GM18507 (cell line): ENCODE measurements around the gene INTS1.

Source experiments
- DNase-seq: peaks from one replicate; pipeline ENCODE4 v3.0.0; 2011; ENCODE audit warnings: low read depth; ENCODE audit not compliant: insufficient read length; ENCODE audit errors: extremely low spot score
- FAIRE-seq: peaks from 2 replicates; lab custom pipeline; 2011; peaks lifted over from hg19 to GRCh38; lab: Jason Lieb, UNC

INTS1 gene

DNA sequence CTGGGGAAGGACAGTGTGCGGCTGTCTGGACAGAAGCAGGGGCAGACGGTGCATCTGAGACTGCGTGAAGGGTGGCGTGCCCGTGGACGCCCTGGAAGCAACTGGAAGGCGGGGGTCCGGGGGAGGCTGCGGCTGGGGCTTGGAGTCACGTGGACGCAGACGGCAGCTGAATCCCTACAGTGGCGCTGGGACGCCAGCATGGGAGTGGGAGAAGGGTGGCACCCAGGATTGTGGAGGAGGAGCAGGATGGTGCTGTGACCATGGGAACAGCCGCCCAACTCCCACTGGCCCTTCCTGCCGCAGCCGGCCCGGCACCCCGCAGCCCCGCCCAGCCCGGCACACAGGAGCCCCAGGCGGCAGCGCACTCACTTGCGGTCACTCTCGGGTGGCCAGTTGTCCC lies 9.7 kb downstream of the INTS1 start:
- no peak for FAIRE-seq
- DNase-seq = no peak

DNA sequence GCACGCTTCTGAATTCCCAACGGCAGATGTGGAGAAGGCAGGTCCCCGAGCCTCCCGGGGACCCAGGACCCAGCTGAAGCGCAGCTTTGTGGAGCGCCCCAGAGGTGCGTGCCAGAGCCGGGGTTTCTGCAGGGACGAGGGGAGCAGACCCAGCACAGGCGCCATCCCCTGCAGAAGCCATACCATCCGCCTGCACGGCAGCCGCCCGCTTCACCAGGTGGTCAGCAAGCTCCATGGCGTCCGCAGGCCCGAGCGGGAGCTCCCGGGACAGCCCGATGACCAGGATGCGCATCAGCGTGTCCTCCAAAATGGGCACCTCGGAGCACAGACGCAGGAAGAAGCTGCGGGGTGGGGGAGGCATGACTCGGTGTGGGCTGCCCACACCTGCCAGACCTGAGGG lies 10.6 kb downstream of the INTS1 start:
- no peak for DNase-seq
- FAIRE-seq = no peak

DNA sequence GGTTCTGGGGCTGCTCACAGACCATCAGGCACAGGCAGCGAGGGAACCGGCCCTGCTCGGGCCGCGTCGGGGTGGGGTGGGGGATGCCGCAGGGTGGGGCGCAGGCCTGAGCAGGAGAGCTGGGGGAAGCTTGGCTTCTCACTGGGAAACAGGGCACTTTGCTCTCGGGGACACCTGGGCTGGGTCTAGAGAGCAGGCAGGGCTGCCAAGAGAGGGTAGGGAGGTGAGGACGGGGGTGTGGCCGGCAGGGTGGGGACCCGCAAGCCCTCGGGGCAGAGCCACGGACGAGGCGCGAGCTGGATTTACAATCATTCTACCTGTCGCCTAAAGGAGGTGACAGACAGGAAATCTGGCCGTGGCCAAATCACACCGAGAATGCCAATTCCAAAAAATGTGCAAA lies 11.1 kb downstream of the INTS1 start:
- no peak for DNase-seq
- FAIRE-seq = no peak

DNA sequence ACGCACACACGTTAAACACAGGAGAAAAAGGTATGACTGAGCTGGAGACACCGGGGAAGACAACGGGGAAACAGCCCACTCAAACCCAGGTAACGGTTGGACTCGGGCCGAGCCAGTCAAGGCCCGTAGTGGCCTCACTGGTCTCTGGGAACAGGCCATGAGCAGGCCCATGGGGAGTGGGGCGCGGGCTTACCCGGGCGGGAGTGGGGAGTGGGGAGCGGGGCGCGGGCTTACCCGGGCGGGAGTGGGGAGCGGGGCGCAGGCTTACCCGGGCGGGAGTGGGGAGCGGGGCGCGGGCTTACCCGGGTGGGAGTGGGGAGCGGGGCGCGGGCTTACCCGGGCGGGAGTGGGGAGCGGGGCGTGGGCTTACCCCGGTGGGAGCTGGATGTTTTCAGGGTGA lies 11.5 kb downstream of the INTS1 start:
- DNase-seq = no peak
- no peak for FAIRE-seq

DNA sequence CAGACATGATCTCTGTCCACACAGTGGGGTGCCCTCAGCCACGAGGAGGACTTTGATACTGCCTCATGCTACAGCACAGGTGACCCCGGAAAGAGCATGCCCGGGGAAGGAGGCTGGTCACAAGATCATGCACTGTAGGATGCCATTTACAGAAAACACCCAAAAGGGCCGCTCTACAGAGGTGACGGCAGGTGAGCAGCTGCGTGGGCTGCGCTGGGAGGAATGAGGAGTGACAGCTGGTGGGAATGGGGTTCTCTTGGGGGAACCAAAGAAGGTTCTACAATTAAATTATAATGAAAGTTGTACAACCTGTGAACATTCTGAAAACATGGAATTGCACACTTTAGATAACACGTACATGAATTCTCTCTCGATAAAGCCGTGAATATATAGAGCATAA lies 12.0 kb downstream of the INTS1 start:
- no peak for DNase-seq

DNA sequence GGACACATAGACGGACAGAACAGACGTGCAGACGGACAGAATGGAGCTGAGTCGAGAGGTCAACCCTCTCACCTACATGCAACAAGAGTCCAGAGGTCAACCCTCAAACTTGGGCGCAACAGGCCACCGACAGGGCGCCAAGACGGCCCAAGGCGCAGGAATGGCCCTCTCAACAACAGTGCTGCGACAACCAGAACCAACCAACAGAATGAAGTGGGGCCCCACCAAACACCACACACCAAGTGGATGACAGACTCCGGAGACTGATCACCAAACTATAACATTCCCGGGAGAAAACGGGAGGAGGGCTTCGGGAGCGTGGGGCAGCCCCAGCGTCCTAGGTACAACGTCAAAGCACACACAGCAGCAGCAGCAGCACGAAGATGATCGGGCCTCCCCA lies 13.4 kb downstream of the INTS1 start:
- DNase-seq (no peak), FAIRE-seq (no peak)

More for the DNA sequence above, 12.0 kb downstream of the INTS1 start:
- FAIRE-seq = no peak

DNA sequence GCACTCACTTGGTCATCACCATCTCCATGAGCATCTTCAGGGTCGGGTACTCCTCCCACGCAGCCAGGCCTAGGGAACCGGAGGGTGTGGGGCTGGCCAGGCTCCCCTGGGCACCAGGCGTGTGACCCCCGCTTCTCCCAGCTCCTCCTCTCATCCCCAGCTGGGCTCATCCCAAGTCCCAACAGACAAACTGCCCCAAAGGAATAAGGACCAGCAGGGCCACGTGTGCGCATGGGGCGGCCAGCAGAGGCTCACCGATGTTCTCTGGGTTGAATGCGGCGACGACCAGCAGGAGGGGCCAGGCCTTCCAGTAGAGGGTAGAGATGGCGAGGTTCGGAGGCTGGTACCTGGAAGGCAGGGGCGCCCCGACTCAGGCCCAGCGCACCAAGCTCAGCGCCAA lies 14.9 kb downstream of the INTS1 start:
- DNase-seq = no peak
- FAIRE-seq = no peak

DNA sequence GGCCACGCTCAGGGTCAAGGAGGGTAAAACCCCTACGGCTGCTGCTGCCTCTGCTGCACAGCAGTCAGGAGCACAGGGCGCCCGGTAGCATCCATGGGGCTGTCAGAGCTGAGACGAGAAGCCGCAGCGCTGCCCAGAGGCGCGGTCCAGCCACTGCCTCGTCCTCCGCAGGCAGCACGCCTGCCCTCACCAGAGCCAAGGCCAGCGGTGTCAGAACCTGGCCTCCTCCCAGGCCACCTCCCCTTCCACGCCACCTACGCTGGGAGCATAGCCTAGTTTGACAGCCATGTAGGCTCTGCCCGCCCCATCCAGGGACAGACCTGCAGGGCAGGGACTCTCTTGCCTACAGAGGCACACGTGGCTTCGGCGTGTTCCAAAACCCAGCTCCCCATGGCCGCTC lies 16.2 kb downstream of the INTS1 start:
- DNase-seq (no peak), FAIRE-seq (no peak)

DNA sequence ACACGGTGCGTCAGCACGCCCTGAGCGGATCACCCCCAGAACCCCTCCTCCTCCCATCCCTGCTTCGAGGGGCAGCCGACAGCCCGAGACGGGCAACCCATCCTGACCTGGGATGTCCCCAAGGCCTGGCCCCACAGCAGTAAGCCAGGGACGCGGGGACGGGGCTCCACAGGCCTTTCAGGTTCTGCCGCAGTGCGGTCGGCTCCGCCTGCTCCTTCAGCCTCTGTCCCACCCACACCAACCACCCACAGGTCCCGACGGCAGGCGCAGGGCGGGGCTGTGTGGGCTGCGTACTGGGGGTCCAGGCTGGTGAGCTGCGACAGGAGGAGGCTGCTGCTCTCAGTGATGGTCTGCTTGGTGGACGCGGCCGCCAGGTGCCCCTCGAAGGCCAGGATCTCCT lies 16.7 kb downstream of the INTS1 start:
- FAIRE-seq (no peak), DNase-seq (no peak)

DNA sequence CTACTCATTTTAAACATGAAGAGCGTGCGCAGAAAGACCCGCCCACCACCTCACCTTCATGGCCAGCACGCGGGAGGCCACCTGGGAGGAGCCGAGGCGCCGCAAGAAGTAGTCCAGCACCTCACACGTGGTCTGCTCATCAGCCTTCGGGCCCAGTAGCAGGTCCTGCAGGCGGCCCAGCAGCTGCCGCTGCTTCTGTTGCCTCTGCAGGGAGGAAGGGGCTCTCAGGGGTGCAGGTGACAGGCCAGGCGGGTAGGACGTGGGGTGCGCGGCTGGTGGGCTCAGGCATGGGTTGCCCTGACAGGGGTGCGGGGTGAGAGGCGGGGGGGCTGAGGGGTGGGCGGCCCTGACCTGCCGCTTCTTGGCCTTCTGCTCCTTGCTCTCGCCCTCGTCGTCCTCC lies 17.6 kb downstream of the INTS1 start:
- no peak for FAIRE-seq
- DNase-seq = no peak

DNA sequence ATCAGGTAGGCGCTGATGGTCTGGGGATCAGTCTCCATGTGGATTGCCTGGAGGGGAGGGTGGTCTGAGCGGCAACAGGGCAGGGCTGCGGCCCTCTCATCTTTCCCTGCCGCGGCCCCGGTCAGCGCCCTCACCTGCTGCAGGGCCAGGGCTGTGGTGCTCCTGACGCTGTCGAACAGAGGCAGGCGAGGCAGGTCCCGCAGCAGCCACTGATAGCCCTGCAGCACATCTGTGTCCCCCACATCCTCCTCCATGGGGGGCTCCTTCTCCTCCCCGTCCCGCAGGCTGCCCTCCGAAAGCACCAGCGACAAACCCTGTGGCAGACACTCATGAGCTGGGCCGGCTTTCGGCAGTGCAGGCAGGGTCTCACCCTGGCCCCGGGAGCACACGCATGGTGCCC lies 19.0 kb downstream of the INTS1 start:
- FAIRE-seq = no peak
- no peak for DNase-seq

DNA sequence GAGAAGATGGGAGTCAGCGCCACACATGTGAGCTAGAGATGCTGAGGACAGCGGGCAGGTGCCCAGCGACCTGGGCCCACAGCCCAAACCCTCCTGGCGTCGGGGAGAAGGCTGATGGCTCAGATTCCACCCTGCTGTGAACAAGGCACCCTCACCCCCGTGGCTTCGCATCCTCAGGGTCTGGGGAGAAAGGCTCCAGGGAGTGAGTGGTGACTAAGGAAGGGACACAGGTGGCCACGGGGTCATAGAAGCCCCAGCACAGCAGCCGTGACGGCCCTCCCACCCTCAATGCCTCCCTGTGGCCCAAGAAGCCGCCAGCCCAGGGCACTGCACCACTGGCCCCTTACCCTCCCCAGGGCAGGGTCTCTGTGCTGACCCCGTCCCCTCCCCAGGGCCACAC lies 19.6 kb downstream of the INTS1 start:
- DNase-seq = no peak
- FAIRE-seq = no peak

DNA sequence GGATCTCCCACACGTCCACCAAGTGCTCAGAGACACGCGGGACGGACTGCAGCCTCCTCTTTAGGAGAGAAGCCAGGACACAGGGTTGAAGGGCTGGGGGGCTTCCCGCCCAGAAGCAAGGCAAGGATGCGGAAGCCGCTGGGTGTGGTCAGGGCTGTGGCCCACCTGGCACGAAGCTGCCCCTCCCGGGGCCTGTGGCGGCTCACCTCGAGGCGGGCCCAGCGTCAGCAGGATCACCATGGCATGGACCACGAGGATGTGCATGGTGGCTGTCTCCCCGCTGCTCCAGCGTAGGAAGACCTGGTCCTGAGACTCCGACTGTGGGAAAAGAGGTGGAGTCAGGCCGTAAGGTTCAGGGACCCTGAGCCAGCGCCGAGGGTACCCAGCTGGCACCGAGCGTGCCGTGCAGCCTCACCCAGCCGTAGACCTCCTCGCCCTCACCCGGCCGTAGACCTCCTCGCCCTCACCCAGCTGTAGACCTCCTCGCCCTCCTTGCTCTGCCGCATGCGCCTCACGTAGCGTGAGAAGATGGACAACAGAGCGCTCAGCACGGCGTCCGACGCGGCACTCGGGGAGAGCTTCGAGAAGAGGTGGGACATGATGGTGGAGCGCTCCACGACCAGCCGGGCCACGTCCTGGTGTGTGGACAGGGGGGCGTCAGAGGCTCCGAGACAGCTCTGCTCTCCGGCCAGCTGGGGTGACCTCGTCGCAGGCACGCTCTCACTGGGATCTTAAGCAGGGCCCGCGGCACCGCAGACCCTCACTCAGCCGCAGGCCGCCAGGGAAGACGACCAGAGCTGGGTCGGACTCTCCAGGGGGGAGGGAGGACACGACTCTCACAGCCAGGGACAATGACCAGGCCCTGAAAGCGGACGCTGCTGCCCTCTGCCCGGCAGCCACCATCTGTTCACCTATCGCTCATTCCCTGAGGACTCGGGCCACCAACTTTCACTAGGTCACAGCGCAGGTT lies 20.4 kb downstream of the INTS1 start:
- no peak for FAIRE-seq
- no peak for DNase-seq

DNA sequence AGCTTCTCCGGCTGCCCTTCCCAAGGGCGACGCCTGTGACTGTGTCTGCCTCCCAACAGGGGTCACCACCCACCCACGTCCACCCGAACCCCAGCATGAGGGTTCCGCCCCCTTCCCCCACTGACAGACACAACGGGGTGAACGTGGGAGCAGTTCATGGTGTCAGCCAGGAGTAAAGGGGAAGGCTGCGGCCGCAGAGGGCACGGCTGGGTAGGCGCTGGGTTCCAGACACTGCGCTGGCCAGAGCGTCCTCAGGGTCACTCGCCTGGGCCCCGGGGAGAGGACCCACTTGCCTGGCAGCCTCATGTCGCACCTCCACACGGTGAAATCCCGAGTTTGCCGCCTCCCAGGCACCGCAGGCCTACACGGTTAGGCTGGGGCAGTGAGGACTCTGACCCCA lies 21.1 kb downstream of the INTS1 start:
- DNase-seq = no peak
- FAIRE-seq = no peak

DNA sequence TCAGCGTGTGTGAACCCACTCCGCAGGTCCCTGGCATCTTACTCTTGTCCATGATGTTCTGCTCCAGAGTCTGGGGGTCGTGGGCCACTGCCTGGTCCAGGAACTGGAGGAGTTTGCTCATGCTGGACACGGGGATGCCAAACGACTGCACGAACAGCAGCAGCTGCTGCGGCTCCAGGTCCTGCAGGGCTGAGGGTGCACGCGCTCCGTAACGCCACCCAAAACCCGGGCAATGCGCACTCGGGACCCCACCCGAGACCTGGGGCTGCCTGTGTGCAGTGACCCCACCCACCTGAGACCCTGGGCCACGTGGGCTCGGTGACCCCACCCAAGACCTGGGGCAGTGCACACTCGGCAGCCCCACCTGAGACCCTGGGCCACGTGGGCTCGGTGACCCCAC lies 22.9 kb downstream of the INTS1 start:
- DNase-seq (no peak), FAIRE-seq (no peak)

DNA sequence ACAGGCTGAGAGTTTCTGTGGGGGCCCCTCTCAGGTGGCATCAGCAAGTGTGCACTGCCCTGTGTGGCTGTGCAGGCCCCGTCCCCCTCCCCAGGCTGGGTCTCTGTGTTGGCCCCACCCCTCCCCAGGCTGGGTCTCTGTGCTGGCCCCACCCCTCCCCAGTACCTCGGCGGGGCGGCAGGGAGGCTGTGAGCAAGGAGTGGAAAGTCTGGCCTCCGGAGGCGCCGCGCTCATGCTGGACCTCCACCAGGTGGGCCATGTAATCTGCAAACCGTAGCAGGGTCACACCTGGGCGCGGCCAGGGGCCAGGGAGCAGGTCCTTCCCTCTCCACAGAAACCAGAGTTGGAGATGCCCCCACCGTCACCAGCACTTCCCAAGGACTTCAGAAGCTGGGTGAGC lies 23.5 kb downstream of the INTS1 start:
- DNase-seq (no peak), FAIRE-seq (no peak)

DNA sequence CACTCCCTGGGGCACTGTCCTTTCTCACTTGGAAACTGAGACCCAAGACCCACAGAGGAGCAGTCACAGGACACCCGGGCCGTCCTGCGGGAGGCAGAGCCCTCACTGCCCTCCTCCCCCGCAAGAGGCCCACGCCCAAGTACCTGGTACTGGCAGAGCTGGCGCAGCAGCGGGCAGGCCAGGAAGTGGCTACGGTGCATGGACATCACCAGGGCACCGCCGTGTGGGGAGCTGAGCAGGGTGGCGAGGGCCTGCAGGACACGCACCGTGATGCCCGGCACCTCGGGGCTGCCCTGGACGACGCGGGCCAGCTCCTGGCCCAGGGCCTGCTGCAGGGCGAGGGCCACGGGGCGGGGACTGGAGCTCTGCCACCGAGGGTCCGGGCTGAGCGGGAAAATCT lies 24.9 kb downstream of the INTS1 start:
- DNase-seq (no peak), FAIRE-seq (no peak)

DNA sequence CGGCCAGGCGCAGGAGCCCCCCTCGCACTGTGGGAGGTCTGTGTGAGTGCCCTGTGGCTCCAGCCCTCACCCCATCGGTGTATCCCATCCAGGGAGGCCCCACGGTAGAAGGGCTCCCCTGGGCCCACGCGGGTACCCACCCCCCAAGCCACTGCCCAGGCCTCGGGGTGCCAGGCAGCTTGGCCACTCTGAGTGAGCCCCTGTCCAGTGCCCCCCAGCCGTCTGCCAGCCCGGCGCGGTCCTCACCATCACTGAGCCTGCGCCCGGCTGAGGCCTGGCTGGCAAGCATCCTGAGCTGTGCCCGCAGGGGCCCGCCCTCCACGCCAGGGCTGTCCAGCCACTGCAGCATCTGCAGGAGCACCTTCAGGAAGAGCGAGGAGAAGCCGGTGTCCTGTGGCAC lies 25.7 kb downstream of the INTS1 start:
- DNase-seq (no peak), FAIRE-seq (no peak)

DNA sequence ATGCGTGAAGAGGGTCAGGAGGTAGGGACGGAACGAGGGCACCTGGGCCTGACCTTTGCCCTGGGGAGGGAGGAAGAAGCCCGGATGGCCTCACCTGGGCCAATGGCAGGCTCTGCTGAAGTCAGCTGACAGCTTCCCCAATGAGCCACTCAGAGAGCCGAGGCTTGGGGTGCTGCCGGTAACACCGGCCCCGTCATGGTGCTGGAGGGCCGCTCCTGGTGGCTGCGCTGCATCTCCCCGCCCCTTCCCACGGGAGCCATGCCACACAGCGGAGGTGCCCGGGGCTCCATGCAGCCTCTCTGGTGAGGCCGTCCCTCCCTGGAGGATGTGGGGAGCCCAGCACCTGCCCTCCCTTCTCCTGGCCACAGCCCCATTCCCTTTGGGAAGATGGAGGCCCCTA lies 27.3 kb downstream of the INTS1 start:
- FAIRE-seq (no peak), DNase-seq (no peak)

DNA sequence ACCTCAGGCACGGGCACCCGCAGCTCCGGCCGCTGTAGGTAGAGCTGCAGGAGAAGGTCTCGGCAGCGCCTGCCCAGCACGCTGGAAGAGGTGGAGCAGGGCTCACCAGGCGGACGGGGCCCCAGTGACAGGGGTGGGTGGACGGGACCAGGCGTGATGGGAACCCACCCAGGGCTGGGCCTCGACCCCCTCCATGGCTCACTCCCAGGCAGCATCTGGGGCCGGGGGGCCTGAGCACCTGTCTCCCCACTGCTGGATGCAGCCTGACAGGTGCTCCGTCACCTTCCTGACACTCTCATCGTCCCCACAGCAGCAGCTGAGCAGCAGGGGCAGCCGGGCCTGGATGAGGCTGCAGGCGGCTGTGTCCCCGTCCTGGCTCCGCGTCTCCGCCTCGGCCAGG lies 28.2 kb downstream of the INTS1 start:
- DNase-seq (no peak), FAIRE-seq (no peak)

DNA sequence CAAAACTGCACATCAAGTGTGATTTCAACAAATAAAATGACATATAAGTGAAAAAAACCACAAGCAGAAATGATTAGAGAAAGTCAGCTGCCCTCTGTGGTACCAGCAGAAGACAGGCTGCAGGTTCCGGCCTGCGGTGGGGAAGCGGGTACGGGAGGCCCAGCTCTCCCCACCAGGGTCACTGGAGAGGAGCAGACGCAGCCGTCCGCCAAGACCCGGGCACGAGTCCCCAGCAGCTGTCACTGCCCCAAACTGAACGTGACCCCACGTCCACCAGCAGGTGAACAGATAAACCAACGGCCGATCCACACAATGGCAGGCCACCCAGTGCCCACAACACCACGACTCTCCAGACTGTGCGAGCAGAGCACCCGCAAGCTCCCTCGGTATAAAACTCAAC lies 28.8 kb downstream of the INTS1 start:
- FAIRE-seq (no peak), DNase-seq (no peak)

DNA sequence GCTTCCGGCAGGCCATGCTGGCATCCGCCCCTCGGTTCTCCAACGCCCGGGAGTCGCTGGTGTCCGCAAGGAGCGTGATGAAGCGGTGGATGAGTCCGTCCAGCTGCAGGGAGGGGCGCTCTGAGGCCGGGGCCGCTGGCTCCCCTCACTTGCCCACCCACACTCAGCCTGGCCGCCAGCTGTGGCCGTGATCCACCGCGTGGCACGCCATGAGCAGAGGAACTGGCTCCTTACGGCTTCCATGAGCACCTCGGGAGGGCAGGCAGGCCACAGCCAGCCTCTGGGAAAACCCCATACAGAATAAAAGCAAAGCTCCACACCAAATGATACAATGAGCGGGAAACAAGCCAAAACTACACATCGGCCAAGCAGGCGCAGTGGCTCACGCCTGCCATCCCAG lies 29.5 kb downstream of the INTS1 start:
- FAIRE-seq (no peak), DNase-seq (no peak)
